Loucy (cell line): ENCODE results near the gene ST13.

Source experiments
- EZH2phosphoT487 ChIP-seq: fragments of 200-600 bp; IDR thresholded peaks from 2 replicates; pipeline ENCODE4 v1.6.1; 2018; ENCODE audit warnings: antibody characterized with exemption, mild to moderate bottlenecking, moderate library complexity, borderline replicate concordance
- TF ChIP-seq, protein P1 (sequence below): fragments of 200-600 bp; sonication (generic); conservative IDR thresholded peaks from 2 replicates; pipeline ENCODE4 v1.5.1; 2014; ENCODE audit warnings: mild to moderate bottlenecking, antibody characterized with exemption, low read length

DNA sequence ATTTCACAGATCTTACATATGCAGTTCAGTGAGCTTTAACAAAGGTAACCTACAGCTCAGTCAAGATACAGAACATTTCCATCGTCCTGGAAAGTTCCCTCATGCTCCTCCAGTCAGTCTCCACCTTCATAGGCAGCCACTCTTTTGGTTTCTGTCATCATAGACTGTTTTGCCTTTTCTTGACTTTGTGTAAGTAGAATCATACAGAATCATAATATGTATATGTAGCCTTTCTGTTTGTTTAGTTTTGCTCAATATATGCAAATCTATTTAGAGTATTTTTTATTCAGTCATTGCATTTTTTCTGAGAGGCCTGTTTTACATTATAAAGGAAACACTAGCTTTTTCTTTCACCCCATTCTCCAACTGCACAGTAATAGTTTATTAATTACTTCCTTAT is 20.5 kb upstream of the ST13 start:
- TF ChIP-seq, protein P1, sequence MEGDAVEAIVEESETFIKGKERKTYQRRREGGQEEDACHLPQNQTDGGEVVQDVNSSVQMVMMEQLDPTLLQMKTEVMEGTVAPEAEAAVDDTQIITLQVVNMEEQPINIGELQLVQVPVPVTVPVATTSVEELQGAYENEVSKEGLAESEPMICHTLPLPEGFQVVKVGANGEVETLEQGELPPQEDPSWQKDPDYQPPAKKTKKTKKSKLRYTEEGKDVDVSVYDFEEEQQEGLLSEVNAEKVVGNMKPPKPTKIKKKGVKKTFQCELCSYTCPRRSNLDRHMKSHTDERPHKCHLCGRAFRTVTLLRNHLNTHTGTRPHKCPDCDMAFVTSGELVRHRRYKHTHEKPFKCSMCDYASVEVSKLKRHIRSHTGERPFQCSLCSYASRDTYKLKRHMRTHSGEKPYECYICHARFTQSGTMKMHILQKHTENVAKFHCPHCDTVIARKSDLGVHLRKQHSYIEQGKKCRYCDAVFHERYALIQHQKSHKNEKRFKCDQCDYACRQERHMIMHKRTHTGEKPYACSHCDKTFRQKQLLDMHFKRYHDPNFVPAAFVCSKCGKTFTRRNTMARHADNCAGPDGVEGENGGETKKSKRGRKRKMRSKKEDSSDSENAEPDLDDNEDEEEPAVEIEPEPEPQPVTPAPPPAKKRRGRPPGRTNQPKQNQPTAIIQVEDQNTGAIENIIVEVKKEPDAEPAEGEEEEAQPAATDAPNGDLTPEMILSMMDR, result no peak
- TF ChIP-seq EZH2phosphoT487, result no peak
